DND-41 (cell line): ENCODE results near the gene KXD1.
A peak's percentile ranks its signal among the peaks of the same experiment; 100 is the strongest.

Experiments used
- ATAC-seq: fragments of 200-7000 bp; cut with Tn5 transposase; 3 replicates; pipeline ENCODE4 v1.9.1; 2021; ENCODE audit warnings: low read depth; ENCODE audit not compliant: insufficient read depth
- DNase-seq: peaks from one replicate; pipeline ENCODE4 v3.0.0-alpha.2; 2020
- H2AFZ ChIP-seq: 2 replicates; pipeline ENCODE4 v1.6.0; 2012; ENCODE audit warnings: low read depth, low read length
- H3K27ac ChIP-seq: 2 replicates; pipeline ENCODE4 v1.5.1; 2012; ENCODE audit warnings: low read length, inconsistent platforms
- H3K27me3 ChIP-seq: fragments of 200-600 bp; sonication (generic); 2 replicates; pipeline ENCODE4 v1.6.0; 2012; ENCODE audit warnings: low read length, mild to moderate bottlenecking, inconsistent platforms; ENCODE audit not compliant: insufficient read depth, poor library complexity
- H3K36me3 ChIP-seq: 2 replicates; pipeline ENCODE4 v1.5.1; 2012; ENCODE audit warnings: low read length, inconsistent platforms; ENCODE audit not compliant: insufficient read depth
- H3K4me1 ChIP-seq: 2 replicates; pipeline ENCODE4 v1.5.1; 2012; ENCODE audit warnings: mild to moderate bottlenecking, low read length; ENCODE audit not compliant: insufficient read depth
- H3K4me2 ChIP-seq: 2 replicates; pipeline ENCODE4 v1.6.0; 2012; ENCODE audit warnings: mild to moderate bottlenecking, moderate library complexity, low read length, inconsistent platforms; ENCODE audit not compliant: insufficient read depth
- H3K4me3 ChIP-seq, 2 experiments: fragments of 200-600 bp in 1 of 2; shearing (Covaris generic) in 1 of 2; 2 replicates each; pipeline ENCODE4 v1.5.1; 2012 to 2016; ENCODE audit warnings: inconsistent platforms in 2 of 2, low read length in 2 of 2, mild to moderate bottlenecking in 2 of 2, low read depth in 1 of 2, moderate library complexity in 1 of 2
- H3K79me2 ChIP-seq: 2 replicates; pipeline ENCODE4 v1.6.0; 2012; ENCODE audit warnings: low read length, inconsistent platforms; ENCODE audit not compliant: insufficient read depth
- H3K9ac ChIP-seq: 2 replicates; pipeline ENCODE4 v1.6.0; 2012; ENCODE audit warnings: low read depth, mild to moderate bottlenecking, inconsistent platforms, low read length, moderate library complexity
- H3K9me3 ChIP-seq: 2 replicates; pipeline ENCODE4 v1.5.1; 2012; ENCODE audit warnings: low read length, moderate library complexity, mild to moderate bottlenecking, inconsistent platforms; ENCODE audit not compliant: insufficient read depth, severe bottlenecking
- H4K20me1 ChIP-seq: 2 replicates; pipeline ENCODE4 v1.6.0; 2012; ENCODE audit warnings: low read length; ENCODE audit not compliant: insufficient read depth
- EZH2 ChIP-seq: IDR thresholded peaks from 3 replicates; pipeline ENCODE4 v1.6.1; 2012; ENCODE audit warnings: borderline replicate concordance, low read depth, mild to moderate bottlenecking, moderate library complexity, low read length, inconsistent platforms; ENCODE audit not compliant: severe bottlenecking
- TF ChIP-seq, protein P1 (sequence below): IDR thresholded peaks from 2 replicates; pipeline ENCODE4 v1.5.1; 2012; ENCODE audit warnings: borderline replicate concordance, low read length, moderate library complexity, mild to moderate bottlenecking; ENCODE audit not compliant: poor library complexity, severe bottlenecking; ENCODE audit errors: extremely low read depth

KXD1 gene

DNA sequence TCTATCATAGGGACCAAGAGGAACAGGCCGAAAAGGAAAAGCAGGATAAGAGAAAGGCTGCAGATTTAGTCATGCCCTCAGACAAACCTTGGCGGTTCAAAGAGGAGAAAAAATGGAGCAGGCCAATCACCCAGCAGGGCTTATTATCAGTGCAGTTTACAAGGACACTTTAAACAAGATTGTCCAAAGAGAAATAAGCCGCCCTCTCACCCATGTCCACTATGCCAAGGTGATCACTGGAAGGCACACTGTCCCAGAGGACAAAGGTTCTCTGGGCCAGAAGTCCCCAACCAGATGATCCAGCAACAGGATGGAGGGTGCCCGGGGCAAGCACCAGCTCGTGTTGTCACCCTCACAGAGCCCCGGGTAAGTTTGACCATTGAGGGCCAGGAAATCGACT is 22.6 kb downstream of the KXD1 start:
- Histone ChIP-seq H3K27me3 (no peaks in the 10 kb centered on the region), H3K27ac (no peak overlapping the region)

DNA sequence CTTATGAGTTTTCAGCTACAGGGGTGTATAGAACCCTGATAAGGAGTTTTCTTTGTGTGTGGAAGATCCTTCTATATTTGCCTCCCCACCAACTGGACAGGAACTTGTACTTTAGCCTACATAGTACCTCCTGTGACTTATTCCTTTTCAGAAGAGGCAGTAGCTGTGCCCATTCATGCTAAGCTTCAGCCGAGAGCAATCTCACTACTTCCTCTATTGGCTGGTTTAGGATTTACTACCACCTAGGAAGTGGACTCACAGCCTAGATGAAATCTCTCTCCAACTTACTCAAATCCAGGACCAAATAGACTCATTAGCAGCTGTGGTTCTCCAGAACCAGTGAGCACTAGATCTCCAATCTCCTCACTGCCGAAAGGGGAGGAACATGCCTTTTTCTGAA is 28.6 kb downstream of the KXD1 start:
- Histone ChIP-seq H3K27ac (no peak overlapping the region), H2AFZ (no peak overlapping the region), H3K9ac (no peak overlapping the region), H3K4me2 (no peak overlapping the region), H3K4me1 (peaks cover 37% of the 10 kb centered on the region), H3K36me3 (peaks cover 8% of the 10 kb centered on the region), H3K4me3 (no peak overlapping the region), H3K27me3 (no peaks in the 10 kb centered on the region), H4K20me1 (peaks cover 7% of the 10 kb centered on the region), H3K9me3 (no peaks in the 10 kb centered on the region), H3K79me2 (peaks cover 14% of the 10 kb centered on the region)
- no peak for TF ChIP-seq EZH2
- TF ChIP-seq, protein P1, sequence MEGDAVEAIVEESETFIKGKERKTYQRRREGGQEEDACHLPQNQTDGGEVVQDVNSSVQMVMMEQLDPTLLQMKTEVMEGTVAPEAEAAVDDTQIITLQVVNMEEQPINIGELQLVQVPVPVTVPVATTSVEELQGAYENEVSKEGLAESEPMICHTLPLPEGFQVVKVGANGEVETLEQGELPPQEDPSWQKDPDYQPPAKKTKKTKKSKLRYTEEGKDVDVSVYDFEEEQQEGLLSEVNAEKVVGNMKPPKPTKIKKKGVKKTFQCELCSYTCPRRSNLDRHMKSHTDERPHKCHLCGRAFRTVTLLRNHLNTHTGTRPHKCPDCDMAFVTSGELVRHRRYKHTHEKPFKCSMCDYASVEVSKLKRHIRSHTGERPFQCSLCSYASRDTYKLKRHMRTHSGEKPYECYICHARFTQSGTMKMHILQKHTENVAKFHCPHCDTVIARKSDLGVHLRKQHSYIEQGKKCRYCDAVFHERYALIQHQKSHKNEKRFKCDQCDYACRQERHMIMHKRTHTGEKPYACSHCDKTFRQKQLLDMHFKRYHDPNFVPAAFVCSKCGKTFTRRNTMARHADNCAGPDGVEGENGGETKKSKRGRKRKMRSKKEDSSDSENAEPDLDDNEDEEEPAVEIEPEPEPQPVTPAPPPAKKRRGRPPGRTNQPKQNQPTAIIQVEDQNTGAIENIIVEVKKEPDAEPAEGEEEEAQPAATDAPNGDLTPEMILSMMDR = no peak
- ATAC-seq (no peak), DNase-seq (no peak)

More for the DNA sequence above, 22.6 kb downstream of the KXD1 start:
- DNase-seq = no peak
- TF ChIP-seq, protein P1 = no peak
- Histone ChIP-seq H2AFZ (no peak overlapping the region), H3K4me1 (peaks cover 1% of the 10 kb centered on the region; the same call in 1 of the 2 replicates), H3K36me3 (peaks cover 11% of the 10 kb centered on the region), H3K4me3 (no peak overlapping the region), H3K4me2 (no peak overlapping the region), H3K9me3 (no peaks in the 10 kb centered on the region), H4K20me1 (no peaks in the 10 kb centered on the region; the same call in 1 of the 2 replicates), H3K9ac (no peak overlapping the region), H3K79me2 (no peaks in the 10 kb centered on the region)
- no peak for ATAC-seq

DNA sequence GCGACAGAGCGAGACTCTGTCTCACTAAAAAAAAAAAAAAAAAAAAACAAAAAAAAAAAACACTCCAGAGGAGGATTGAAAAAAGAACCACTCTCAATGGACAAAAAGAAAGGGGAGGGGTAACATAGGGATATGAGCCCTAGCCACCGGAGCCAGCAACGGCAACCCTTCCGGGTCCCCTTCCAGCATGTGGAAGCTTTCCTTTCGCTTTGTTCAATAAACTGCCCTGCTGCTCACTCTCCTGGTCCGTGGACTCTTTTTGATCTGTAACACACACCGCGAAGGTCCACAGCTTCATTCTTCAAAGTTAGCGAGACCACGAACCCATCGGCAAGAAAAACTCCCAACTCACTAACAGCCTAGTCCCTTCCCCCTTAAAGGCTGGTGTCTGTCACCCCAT is 29.9 kb downstream of the KXD1 start:
- Histone ChIP-seq H3K4me1 (peaks cover 37% of the 10 kb centered on the region), H3K27ac (peak overlapping the region; percentile 85)
- TF ChIP-seq EZH2 = no peak
- TF ChIP-seq, protein P1 = no peak

More for the DNA sequence above, 29.9 kb downstream of the KXD1 start:
- Histone ChIP-seq H3K36me3 (peaks cover 8% of the 10 kb centered on the region), H3K4me3 (peak overlapping the region in 1 of 2 experiments; percentile 71; a peak in 2 of 4 replicates), H3K4me2 (peak overlapping the region; percentile 81), H3K9ac (peak overlapping the region; percentile 75), H3K27me3 (no peaks in the 10 kb centered on the region), H3K79me2 (peaks cover 14% of the 10 kb centered on the region), H3K9me3 (no peaks in the 10 kb centered on the region), H2AFZ (peak overlapping the region; percentile 82), H4K20me1 (peaks cover 7% of the 10 kb centered on the region)
- DNase-seq (peak; percentile 28), ATAC-seq (no peak)
